Liver (tissue), 9 donors: ENCODE data around the gene STIM2. TPM values are rescaled to one million over a fixed set of nuclear protein-coding genes. Genes with fewer than 3 reads are reported as not detected.

Experiments
- DNase-seq: peaks from one replicate; pipeline ENCODE4 v3.0.0-alpha.2; 2017; ENCODE audit warnings: low spot score
- H3K27ac ChIP-seq, 2 donors: one replicate each; pipeline ENCODE4 v1.7.0; 2013; ENCODE audit warnings: inconsistent platforms in 2 of 2, low read length in 2 of 2, control low read depth in 1 of 2, low read depth in 1 of 2, mild to moderate bottlenecking in 1 of 2
- H3K27me3 ChIP-seq, 4 donors: one replicate each; pipeline versions ENCODE4 v1.6.1 to v1.7.0; 2013; ENCODE audit warnings: low read length in 3 of 4, inconsistent platforms in 1 of 4, mild to moderate bottlenecking in 1 of 4, moderate library complexity in 1 of 4; ENCODE audit not compliant: control insufficient read depth in 4 of 4, insufficient read depth in 4 of 4
- H3K36me3 ChIP-seq, 4 donors: one replicate each; pipeline versions ENCODE4 v1.6.1 to v1.7.0; 2013; ENCODE audit warnings: low read length in 3 of 4, mild to moderate bottlenecking in 3 of 4, low read depth in 1 of 4, moderate library complexity in 1 of 4; ENCODE audit not compliant: control insufficient read depth in 4 of 4, insufficient read depth in 3 of 4
- H3K4me1 ChIP-seq, 4 donors: one replicate each; pipeline versions ENCODE4 v1.6.1 to v1.7.0; 2013; ENCODE audit warnings: low read length in 3 of 4, mild to moderate bottlenecking in 3 of 4, moderate library complexity in 1 of 4; ENCODE audit not compliant: control insufficient read depth in 4 of 4, insufficient read depth in 4 of 4
- H3K4me3 ChIP-seq, 3 donors: one replicate each; pipeline versions ENCODE4 v1.6.1 to v1.7.0; 2013; ENCODE audit warnings: low read length in 3 of 3, control low read depth in 1 of 3, low read depth in 1 of 3, mild to moderate bottlenecking in 1 of 3
- H3K9ac ChIP-seq, 2 donors: one replicate each; pipeline ENCODE4 v1.7.0; 2013; ENCODE audit warnings: low read length in 2 of 2, mild to moderate bottlenecking in 2 of 2, moderate library complexity in 2 of 2, control low read depth in 1 of 2, low read depth in 1 of 2
- H3K9me3 ChIP-seq, 4 donors: one replicate each; pipeline versions ENCODE4 v1.6.1 to v1.7.0; 2013; ENCODE audit warnings: low read length in 3 of 4; ENCODE audit not compliant: control insufficient read depth in 4 of 4
- ATF3 ChIP-seq: IDR thresholded peaks from 2 replicates; pipeline ENCODE4 v1.6.1; 2016; ENCODE audit warnings: antibody characterized with exemption
- EGR1 ChIP-seq, 2 donors: IDR thresholded peaks; 2 replicates each; pipeline ENCODE4 v1.6.1; 2016 to 2018; ENCODE audit warnings: antibody characterized with exemption in 2 of 2, low read depth in 2 of 2
- FOXA2 ChIP-seq: IDR thresholded peaks from 2 replicates; pipeline ENCODE4 v1.6.1; 2016; ENCODE audit warnings: antibody characterized with exemption
- GABPA ChIP-seq, 2 donors: IDR thresholded peaks in 1 of 2; conservative IDR thresholded peaks in 1 of 2; 2 replicates each; pipeline ENCODE4 v1.6.1; 2016; ENCODE audit warnings: antibody characterized with exemption in 2 of 2, mild to moderate bottlenecking in 1 of 2, moderate library complexity in 1 of 2
- HNF4A ChIP-seq, 2 donors: conservative IDR thresholded peaks; 2 replicates each; pipeline ENCODE4 v1.6.1; 2016; ENCODE audit warnings: antibody characterized with exemption in 2 of 2, mild to moderate bottlenecking in 2 of 2
- HNF4G ChIP-seq: IDR thresholded peaks from 2 replicates; pipeline ENCODE4 v1.6.1; 2016; ENCODE audit warnings: antibody characterized with exemption
- JUND ChIP-seq, 2 donors: IDR thresholded peaks; 2 replicates each; pipeline ENCODE4 v1.6.1; 2016; ENCODE audit warnings: antibody characterized with exemption in 2 of 2
- MAX ChIP-seq: IDR thresholded peaks from 2 replicates; pipeline ENCODE4 v1.6.1; 2016; ENCODE audit warnings: antibody characterized with exemption
- RAD21 ChIP-seq, 2 donors: IDR thresholded peaks; 2 replicates each; pipeline ENCODE4 v1.6.1; 2016; ENCODE audit warnings: antibody characterized with exemption in 2 of 2, mild to moderate bottlenecking in 2 of 2
- SP1 ChIP-seq: IDR thresholded peaks from 2 replicates; pipeline ENCODE4 v1.6.1; 2018; ENCODE audit warnings: antibody characterized with exemption, mild to moderate bottlenecking
- TAF1 ChIP-seq: conservative IDR thresholded peaks from 2 replicates; pipeline ENCODE4 v1.6.1; 2016; ENCODE audit warnings: antibody characterized with exemption, mild to moderate bottlenecking
- YY1 ChIP-seq: IDR thresholded peaks from 2 replicates; pipeline ENCODE4 v1.6.1; 2016; ENCODE audit warnings: antibody characterized with exemption, mild to moderate bottlenecking
- ZBTB33 ChIP-seq: IDR thresholded peaks from 2 replicates; pipeline ENCODE4 v1.6.1; 2016; ENCODE audit warnings: antibody characterized with exemption
- WGBS: extraction: QIAGEN DNeasy Blood & Tissue Kit; methylation state at CpG from one replicate; pipeline ENCODE4 v1.1.7; 2013; 5-methylcytosine and 5-hydroxymethylcytosine counted together
- polyA plus RNA-seq, 2 donors: library from polyadenylated mRNA; stranded (reverse) in 1 of 2; unstranded in 1 of 2; fragments of 200-250 nt in 1 of 2; fragments of >200 nt in 1 of 2; fragmentation: Nextera tagmentation in 1 of 2; extraction: Ambion mirVana in 1 of 2; gene quantifications; one replicate each; pipeline versions ENCODE4 v1.2.1 to v1.2.3, GENCODE V29; 2013 to 2015
- total RNA-seq, 2 donors: library from RNA; depleted of rRNA; stranded (reverse); fragments of >200 nt; gene quantifications; one replicate each; pipeline ENCODE4 v1.2.3, GENCODE V29; 2014
- TF ChIP-seq, protein P1 (sequence below): fragments of 150-350 bp; IDR thresholded peaks from 2 replicates; pipeline ENCODE4 v1.5.1; 2017; ENCODE audit warnings: improper control_type of control experiment, low read depth, low read length; ENCODE audit not compliant: missing input control
- TF ChIP-seq, protein P2 (sequence below): IDR thresholded peaks from 2 replicates; pipeline ENCODE4 v1.6.1; 2016; ENCODE audit warnings: antibody characterized with exemption, mild to moderate bottlenecking
- donor health status: healthy.
- donor health status: healthy.
- donor health status: healthy.
- donor health status: healthy.
- donor health status: healthy.

Gene STIM2
- total and polyA plus RNA-seq, 4 donors, result 5.4 to 11.1 (median 6.9) TPM

GRCh38 chr4:26945794-26946193 lies 85.2 kb downstream of the STIM2 start:
- H3K9me3 ChIP-seq, result peaks cover 0 to 1% (median 0%) of the 10 kb centered on the region in 4 donors
- no peaks in the 10 kb centered on the region for H3K36me3 ChIP-seq
- no peak overlapping the region for H3K9ac ChIP-seq
- H3K4me3 ChIP-seq, result no peak overlapping the region
- H3K27ac ChIP-seq, result no peak overlapping the region
- no peaks in the 10 kb centered on the region for H3K4me1 ChIP-seq
- H3K27me3 ChIP-seq, result no peaks in the 10 kb centered on the region
- 100% methylated on average over 2 of the region's 2 CpGs for WGBS
- no peak for TF ChIP-seq JUND (IDR thresholded peaks at IDR 0.05)
- no peak for TF ChIP-seq GABPA (IDR thresholded peaks at IDR 0.05 in 1 of 2, conservative IDR thresholded peaks at IDR 0.05 in 1 of 2)
- TF ChIP-seq HNF4G, result no peak
- TF ChIP-seq HNF4A (conservative IDR thresholded peaks at IDR 0.05), result no peak
- TF ChIP-seq EGR1 (IDR thresholded peaks at IDR 0.05; ENCODE audit: low read depth in 2 of 2), result no peak
- no peak for DNase-seq

- H3K4me1 ChIP-seq, result no peaks in the 10 kb centered on the region
- peaks cover 0 to 1% (median 0%) of the 10 kb centered on the region in 4 donors for H3K9me3 ChIP-seq
- no peak overlapping the region for H3K9ac ChIP-seq
- H3K4me3 ChIP-seq, result no peak overlapping the region
- WGBS, result 92% methylated on average over 8 of the region's 8 CpGs
- no peak for TF ChIP-seq SP1
- no peak for TF ChIP-seq MAX
- no peak for TF ChIP-seq HNF4G
- TF ChIP-seq, protein P1, sequence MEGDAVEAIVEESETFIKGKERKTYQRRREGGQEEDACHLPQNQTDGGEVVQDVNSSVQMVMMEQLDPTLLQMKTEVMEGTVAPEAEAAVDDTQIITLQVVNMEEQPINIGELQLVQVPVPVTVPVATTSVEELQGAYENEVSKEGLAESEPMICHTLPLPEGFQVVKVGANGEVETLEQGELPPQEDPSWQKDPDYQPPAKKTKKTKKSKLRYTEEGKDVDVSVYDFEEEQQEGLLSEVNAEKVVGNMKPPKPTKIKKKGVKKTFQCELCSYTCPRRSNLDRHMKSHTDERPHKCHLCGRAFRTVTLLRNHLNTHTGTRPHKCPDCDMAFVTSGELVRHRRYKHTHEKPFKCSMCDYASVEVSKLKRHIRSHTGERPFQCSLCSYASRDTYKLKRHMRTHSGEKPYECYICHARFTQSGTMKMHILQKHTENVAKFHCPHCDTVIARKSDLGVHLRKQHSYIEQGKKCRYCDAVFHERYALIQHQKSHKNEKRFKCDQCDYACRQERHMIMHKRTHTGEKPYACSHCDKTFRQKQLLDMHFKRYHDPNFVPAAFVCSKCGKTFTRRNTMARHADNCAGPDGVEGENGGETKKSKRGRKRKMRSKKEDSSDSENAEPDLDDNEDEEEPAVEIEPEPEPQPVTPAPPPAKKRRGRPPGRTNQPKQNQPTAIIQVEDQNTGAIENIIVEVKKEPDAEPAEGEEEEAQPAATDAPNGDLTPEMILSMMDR, result no peak
- H3K27ac ChIP-seq, result no peak overlapping the region
- no peaks in the 10 kb centered on the region for H3K27me3 ChIP-seq
- no peaks in the 10 kb centered on the region for H3K36me3 ChIP-seq
- DNase-seq, result no peak
These were observed 86.7 kb downstream of the STIM2 start for GRCh38 chr4:26947318-26947717.

DNA sequence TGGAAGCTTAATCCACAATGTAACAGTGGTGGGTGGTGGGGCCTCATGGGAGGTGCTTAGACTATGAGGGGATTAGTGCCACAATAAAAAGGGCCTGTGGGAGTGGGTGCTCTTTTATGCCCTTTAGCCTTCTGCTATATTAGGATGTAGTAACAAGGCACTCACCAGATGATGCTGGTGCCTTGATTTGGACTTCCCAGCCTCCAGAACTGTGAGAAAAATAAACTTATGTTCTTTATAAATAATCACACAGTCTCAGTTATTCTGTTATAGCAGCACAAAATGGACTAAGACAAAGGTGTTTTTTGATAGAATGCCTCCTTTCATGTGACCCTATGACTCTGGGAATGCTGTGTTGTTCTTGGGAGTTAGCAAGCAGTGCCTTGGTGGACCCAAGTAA lies 89.8 kb downstream of the STIM2 start:
- Histone ChIP-seq H3K27ac (no peak overlapping the region), H3K4me3 (no peak overlapping the region), H3K36me3 (no peaks in the 10 kb centered on the region), H3K9me3 (peaks cover 0 to 1% (median 0%) of the 10 kb centered on the region in 4 donors), H3K9ac (no peak overlapping the region), H3K4me1 (no peaks in the 10 kb centered on the region), H3K27me3 (no peaks in the 10 kb centered on the region)
- no peak for TF ChIP-seq SP1
- TF ChIP-seq EGR1 (IDR thresholded peaks at IDR 0.05; ENCODE audit: low read depth in 2 of 2), result no peak
- TF ChIP-seq HNF4G, result no peak
- no peak for TF ChIP-seq YY1
- no peak for TF ChIP-seq FOXA2
- no peak for DNase-seq

GRCh38 chr4:26952891-26953290 lies 92.2 kb downstream of the STIM2 start:
- Histone ChIP-seq H3K4me1 (no peaks in the 10 kb centered on the region), H3K27ac (no peak overlapping the region), H3K9ac (no peak overlapping the region), H3K27me3 (no peaks in the 10 kb centered on the region), H3K4me3 (no peak overlapping the region), H3K9me3 (peaks cover 0 to 1% (median 0%) of the 10 kb centered on the region in 4 donors), H3K36me3 (no peaks in the 10 kb centered on the region)
- no peak for DNase-seq
- WGBS, result 98% methylated on average over 2 of the region's 2 CpGs
- no peak for TF ChIP-seq TAF1
- TF ChIP-seq RAD21 (IDR thresholded peaks at IDR 0.05), result no peak
- no peak for TF ChIP-seq HNF4A (conservative IDR thresholded peaks at IDR 0.05)
- no peak for TF ChIP-seq GABPA (IDR thresholded peaks at IDR 0.05 in 1 of 2, conservative IDR thresholded peaks at IDR 0.05 in 1 of 2)
- TF ChIP-seq, protein P2, sequence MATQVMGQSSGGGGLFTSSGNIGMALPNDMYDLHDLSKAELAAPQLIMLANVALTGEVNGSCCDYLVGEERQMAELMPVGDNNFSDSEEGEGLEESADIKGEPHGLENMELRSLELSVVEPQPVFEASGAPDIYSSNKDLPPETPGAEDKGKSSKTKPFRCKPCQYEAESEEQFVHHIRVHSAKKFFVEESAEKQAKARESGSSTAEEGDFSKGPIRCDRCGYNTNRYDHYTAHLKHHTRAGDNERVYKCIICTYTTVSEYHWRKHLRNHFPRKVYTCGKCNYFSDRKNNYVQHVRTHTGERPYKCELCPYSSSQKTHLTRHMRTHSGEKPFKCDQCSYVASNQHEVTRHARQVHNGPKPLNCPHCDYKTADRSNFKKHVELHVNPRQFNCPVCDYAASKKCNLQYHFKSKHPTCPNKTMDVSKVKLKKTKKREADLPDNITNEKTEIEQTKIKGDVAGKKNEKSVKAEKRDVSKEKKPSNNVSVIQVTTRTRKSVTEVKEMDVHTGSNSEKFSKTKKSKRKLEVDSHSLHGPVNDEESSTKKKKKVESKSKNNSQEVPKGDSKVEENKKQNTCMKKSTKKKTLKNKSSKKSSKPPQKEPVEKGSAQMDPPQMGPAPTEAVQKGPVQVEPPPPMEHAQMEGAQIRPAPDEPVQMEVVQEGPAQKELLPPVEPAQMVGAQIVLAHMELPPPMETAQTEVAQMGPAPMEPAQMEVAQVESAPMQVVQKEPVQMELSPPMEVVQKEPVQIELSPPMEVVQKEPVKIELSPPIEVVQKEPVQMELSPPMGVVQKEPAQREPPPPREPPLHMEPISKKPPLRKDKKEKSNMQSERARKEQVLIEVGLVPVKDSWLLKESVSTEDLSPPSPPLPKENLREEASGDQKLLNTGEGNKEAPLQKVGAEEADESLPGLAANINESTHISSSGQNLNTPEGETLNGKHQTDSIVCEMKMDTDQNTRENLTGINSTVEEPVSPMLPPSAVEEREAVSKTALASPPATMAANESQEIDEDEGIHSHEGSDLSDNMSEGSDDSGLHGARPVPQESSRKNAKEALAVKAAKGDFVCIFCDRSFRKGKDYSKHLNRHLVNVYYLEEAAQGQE, result no peak
- no peak for TF ChIP-seq ATF3
- no peak for TF ChIP-seq FOXA2
- TF ChIP-seq ZBTB33, result no peak
